HepG2 (cell line): ENCODE results near the gene TCEANC. TPM values are rescaled to one million over a fixed set of nuclear protein-coding genes. Genes with fewer than 3 reads are reported as not detected.

Experiments used
- ATAC-seq: fragments of 200-7000 bp; cut with Tn5 transposase; 3 replicates; pipeline ENCODE4 v1.9.1; 2020; ENCODE audit warnings: mild to moderate bottlenecking, moderate library complexity
- BruUV-seq: library from RNA; stranded (reverse); fragments of 400-500 nt; replicated peaks from 2 replicates; lab custom pipeline; 2021; lab: Mats Ljungman, UMichigan
- CTCF ChIA-PET: fragments of 300-600 bp; formaldehyde crosslinking; extraction: SDS; loops from one replicate; lab custom pipeline; 2021; ENCODE audit warnings: low total read pairs, inconsistent platforms, low intra/inter-chr PET ratio; lab: Yijun Ruan, JAX
- POLR2A ChIA-PET: fragments of 350-600 bp; sonication (Branson Sonifier 250); formaldehyde crosslinking; loops from one replicate; lab custom pipeline; 2020; ENCODE audit warnings: antibody characterized with exemption, inconsistent platforms; lab: Yijun Ruan, JAX
- DNase-seq: peaks from one replicate; pipeline ENCODE4 v3.0.0-alpha.2; 2015; ENCODE audit warnings: low spot score
- FAIRE-seq: peaks from 3 replicates; lab custom pipeline; 2011; peaks lifted over from hg19 to GRCh38; lab: Jason Lieb, UNC
- H2AFZ ChIP-seq: one replicate; pipeline ENCODE4 v1.6.1; 2011; ENCODE audit warnings: low read length, inconsistent platforms
- H3K27ac ChIP-seq: fragments of 300-600 bp; 3 replicates; pipeline ENCODE4 v1.8.0; 2011; ENCODE audit warnings: mixed run types, mild to moderate bottlenecking, mixed read lengths, low read length, inconsistent platforms; ENCODE audit not compliant: insufficient read depth; ENCODE audit errors: extremely low read length
- H3K27me3 ChIP-seq, 2 experiments: fragments of 200-600 bp in 1 of 2; 2 replicates in 1 of 2; 3 replicates in 1 of 2; pipeline versions ENCODE4 v1.6.0 to v1.8.0; 2011; ENCODE audit warnings: low read length in 2 of 2, mild to moderate bottlenecking in 2 of 2, moderate library complexity in 2 of 2, inconsistent platforms in 1 of 2; ENCODE audit not compliant: insufficient read depth in 2 of 2, control insufficient read depth in 1 of 2
- H3K36me3 ChIP-seq, 2 experiments: fragments of 200-600 bp in 1 of 2; replicated peaks in 1 of 2; 2 replicates in 1 of 2; 3 replicates in 1 of 2; pipeline versions ENCODE4 v1.5.1 to v1.8.0; 2011; ENCODE audit warnings: low read length in 2 of 2, inconsistent platforms in 1 of 2; ENCODE audit not compliant: insufficient read depth in 2 of 2, control insufficient read depth in 1 of 2
- H3K4me1 ChIP-seq: 2 replicates; pipeline ENCODE4 v1.5.1; 2012; ENCODE audit warnings: low read length, inconsistent platforms; ENCODE audit not compliant: insufficient read depth
- H3K4me2 ChIP-seq: 2 replicates; pipeline ENCODE4 v1.6.0; 2011; ENCODE audit warnings: low read depth, low read length, inconsistent platforms
- H3K4me3 ChIP-seq, 3 experiments: fragments of 200-600 bp in 1 of 3; sonication (generic), shearing (Covaris generic) in 1 of 3; replicated peaks in 1 of 3; 2 replicates each; pipeline ENCODE4 v1.5.1; 2011 to 2016; ENCODE audit warnings: low read length in 3 of 3, inconsistent platforms in 2 of 3, low read depth in 2 of 3, mild to moderate bottlenecking in 2 of 3, control low read depth in 1 of 3, mixed read lengths in 1 of 3; ENCODE audit not compliant: insufficient read depth in 1 of 3
- H3K79me2 ChIP-seq: one replicate; pipeline ENCODE4 v1.6.1; 2011; ENCODE audit warnings: low read length, inconsistent platforms; ENCODE audit not compliant: insufficient read depth
- H3K9ac ChIP-seq: 2 replicates; pipeline ENCODE4 v1.6.0; 2011; ENCODE audit warnings: mild to moderate bottlenecking, low read depth, low read length, inconsistent platforms; ENCODE audit not compliant: insufficient read depth
- H3K9me3 ChIP-seq: 2 replicates; pipeline ENCODE4 v1.5.1; 2012; ENCODE audit warnings: mild to moderate bottlenecking, low read length
- H4K20me1 ChIP-seq: 2 replicates; pipeline ENCODE4 v1.6.0; 2011; ENCODE audit warnings: inconsistent platforms, mild to moderate bottlenecking, low read length, moderate library complexity; ENCODE audit not compliant: insufficient read depth
- BATF2 ChIP-seq: sonication (generic); formaldehyde crosslinking; IDR thresholded peaks from 2 replicates; pipeline ENCODE4 v1.8.0; 2022; ENCODE audit warnings: mild to moderate bottlenecking, missing genetic modification reagents, moderate library complexity
- FOSL2 ChIP-seq: sonication (generic); formaldehyde crosslinking; IDR thresholded peaks from 2 replicates; pipeline ENCODE4 v1.4.0; 2020; ENCODE audit warnings: missing genetic modification reagents
- GMEB2 ChIP-seq: IDR thresholded peaks from 2 replicates; pipeline ENCODE4 v1.6.1; 2016; ENCODE audit warnings: missing biosample characterization, missing genetic modification reagents, low read depth
- MLX ChIP-seq: IDR thresholded peaks from 2 replicates; pipeline ENCODE4 v1.6.1; 2016
- NRL ChIP-seq: sonication (generic); formaldehyde crosslinking; IDR thresholded peaks from 2 replicates; pipeline ENCODE4 v1.5.0; 2020; ENCODE audit warnings: missing genetic modification reagents, mild to moderate bottlenecking, moderate library complexity, borderline replicate concordance
- RARA ChIP-seq: IDR thresholded peaks from 2 replicates; pipeline ENCODE4 v1.6.1; 2016; ENCODE audit warnings: missing genetic modification reagents, missing compliant biosample characterization
- SNAI1 ChIP-seq: sonication (generic); formaldehyde crosslinking; IDR thresholded peaks from 2 replicates; pipeline ENCODE4 v1.5.0; 2020; ENCODE audit warnings: mild to moderate bottlenecking, missing genetic modification reagents, borderline replicate concordance
- SYNCRIP ChIP-seq: fragments of 200-400 bp; formaldehyde crosslinking; IDR thresholded peaks from 2 replicates; pipeline ENCODE4 v1.6.1; 2018; ENCODE audit warnings: mild to moderate bottlenecking, low read depth, low read length; ENCODE audit not compliant: insufficient read depth
- ZNF121 ChIP-seq: sonication (generic); formaldehyde crosslinking; IDR thresholded peaks from 2 replicates; pipeline ENCODE4 v1.5.0; 2020; ENCODE audit warnings: mild to moderate bottlenecking, missing genetic modification reagents
- ZNF160 ChIP-seq: sonication (generic); formaldehyde crosslinking; IDR thresholded peaks from 2 replicates; pipeline ENCODE4 v1.8.0; 2022; ENCODE audit warnings: mild to moderate bottlenecking, inconsistent platforms, missing genetic modification reagents
- ZNF256 ChIP-seq: sonication (generic); formaldehyde crosslinking; conservative IDR thresholded peaks from 2 replicates; pipeline ENCODE4 v1.4.0; 2020; ENCODE audit warnings: missing genetic modification reagents
- ZNF609 ChIP-seq: sonication (generic); formaldehyde crosslinking; IDR thresholded peaks from 2 replicates; pipeline ENCODE4 v1.4.0; 2020; ENCODE audit warnings: mild to moderate bottlenecking, missing genetic modification reagents, borderline replicate concordance
- ZNF761 ChIP-seq: sonication (generic); formaldehyde crosslinking; conservative IDR thresholded peaks from 2 replicates; pipeline ENCODE4 v1.4.0; 2020; ENCODE audit warnings: mild to moderate bottlenecking, missing genetic modification reagents
- ZSCAN30 ChIP-seq: sonication (generic); formaldehyde crosslinking; IDR thresholded peaks from 2 replicates; pipeline ENCODE4 v1.5.0; 2020; ENCODE audit warnings: mild to moderate bottlenecking, missing genetic modification reagents
- WGBS: methylation state at CpG from one replicate; pipeline ENCODE4 v1.1.6; 2017; ENCODE audit warnings: low lambda C conversion rate; 5-methylcytosine and 5-hydroxymethylcytosine counted together
- in situ Hi-C: cut with HindIII; loops from 2 replicates; pipeline ENCODE4 v1.10.0; 2017; ENCODE audit warnings: low pct_unique_long_range_greater_than_20kb; ENCODE audit not compliant: extremely low pct_ligation_motif_present
- intact Hi-C: fragments of 100-400 bp; cut with micrococcal nuclease; formaldehyde crosslinking; loops from one replicate; pipeline ENCODE4 v1.10.0; 2022; ENCODE audit not compliant: unreplicated experiment
- polyA plus RNA-seq, 8 experiments: library from polyadenylated mRNA; depleted of rRNA in 3 of 8; stranded (reverse) in 7 of 8; unstranded in 1 of 8; fragments of >200 nt; fragmentation: Illumina TruSeq in 4 of 8; extraction: Trizol in 4 of 8; gene quantifications; 2 replicates each; pipeline versions ENCODE4 v1.2.1 to v1.2.3, GENCODE V29; 2011 to 2016; ENCODE audit warnings: low read depth in 4 of 8, missing spikeins in 1 of 8, mixed read lengths in 1 of 8; ENCODE audit not compliant: insufficient read depth in 1 of 8
- total RNA-seq, 5 experiments: library from RNA; depleted of rRNA; stranded (reverse); fragments of >200 nt; fragmentation: Illumina TruSeq; extraction: Trizol; gene quantifications; 2 replicates each; pipeline ENCODE4 v1.2.3, GENCODE V29; 2016; ENCODE audit warnings: low read depth in 1 of 5

TCEANC gene
- total and polyA plus RNA-seq, 2 of the 13 experiments (the other 11 are each of a cell fraction or from before 2014, with no cell fraction given) = 0.51 to 0.97 TPM

- TF ChIP-seq GMEB2 (CRISPR knock-in tag) = no peak
Observed at GRCh38 chrX:13690836-13691235, 37.9 kb downstream of the TCEANC start (continued).

- peak; percentile 3 for DNase-seq
- ChIA-PET POLR2A (interaction anchor here (1.2 to 1.6 kb wide), 2 partner anchors 43 to 338 kb away, joined by 3 to 4 read pairs; partner anchors contain the start of genes GEMIN8, OFD1 and TRAPPC2), CTCF (no interaction called here)
- in situ Hi-C loops = no loop called here
- Histone ChIP-seq H2AFZ (no peak overlapping the region), H3K4me1 (peaks cover 43% of the 10 kb centered on the region), H4K20me1 (0 out of 2 replicates have a peak, but pooled peaks cover 3% of the 10 kb centered on the region), H3K9ac (no peak overlapping the region), H3K27me3 (no peaks in the 10 kb centered on the region), H3K36me3 (no peaks in the 10 kb centered on the region), H3K79me2 (peaks cover 66% of the 10 kb centered on the region), H3K4me2 (peak overlapping the region; percentile 32; the same call in 1 of the 2 replicates), H3K4me3 (no peak overlapping the region), H3K9me3 (no peaks in the 10 kb centered on the region), H3K27ac (no peak overlapping the region)
- 64% methylated on average over 5 of the region's 7 CpGs for WGBS
- intact Hi-C loops = no loop called here
- ATAC-seq = no peak
- no peak for FAIRE-seq
- BruUV-seq = no TSS peak
- TF ChIP-seq ZSCAN30 (no peak), ZNF160 (CRISPR knock-in tag) (no peak), ZNF121 (peak; percentile 59; the same call in 1 of the 2 replicates), ZNF609 (no peak), BATF2 (CRISPR knock-in tag) (no peak), NRL (CRISPR knock-in tag) (no peak), FOSL2 (CRISPR knock-in tag) (peak; percentile 86), MLX (CRISPR knock-in tag) (no peak), ZNF761 (CRISPR knock-in tag) (no peak), SNAI1 (CRISPR knock-in tag) (no peak), SYNCRIP (no peak), ZNF256 (CRISPR knock-in tag) (no peak), RARA (CRISPR knock-in tag) (peak; percentile 29; the same call in 1 of the 2 replicates)
Observed at GRCh38 chrX:13691841-13692371, 39.0 kb downstream of the TCEANC start.
